Endometrial microvascular endothelial cells (primary cell): ENCODE measurements around the gene SLC51B. TPM values are rescaled to one million over a fixed set of nuclear protein-coding genes. Genes with fewer than 3 reads are reported as not detected.
"Not testable (repeated sequence)": the region's sequence is repeated elsewhere in the genome, so short reads cannot be mapped to it uniquely, and the experiment has no call there.

ENCODE experiments used
- in situ Hi-C: cut with HindIII; loops from 2 replicates; pipeline ENCODE4 v1.10.0; 2017; ENCODE audit warnings: low sequenced_read_pairs, low pct_unique_long_range_greater_than_20kb; ENCODE audit errors: inconsistent ontology term
- total RNA-seq: library from RNA; depleted of rRNA; stranded (reverse); fragments of >200 nt; gene quantifications from one replicate; pipeline ENCODE4 v1.2.3, GENCODE V29; 2015; ENCODE audit errors: inconsistent ontology term

Gene SLC51B
- total RNA-seq, 1 donor from 2014 or later: not detected

DNA sequence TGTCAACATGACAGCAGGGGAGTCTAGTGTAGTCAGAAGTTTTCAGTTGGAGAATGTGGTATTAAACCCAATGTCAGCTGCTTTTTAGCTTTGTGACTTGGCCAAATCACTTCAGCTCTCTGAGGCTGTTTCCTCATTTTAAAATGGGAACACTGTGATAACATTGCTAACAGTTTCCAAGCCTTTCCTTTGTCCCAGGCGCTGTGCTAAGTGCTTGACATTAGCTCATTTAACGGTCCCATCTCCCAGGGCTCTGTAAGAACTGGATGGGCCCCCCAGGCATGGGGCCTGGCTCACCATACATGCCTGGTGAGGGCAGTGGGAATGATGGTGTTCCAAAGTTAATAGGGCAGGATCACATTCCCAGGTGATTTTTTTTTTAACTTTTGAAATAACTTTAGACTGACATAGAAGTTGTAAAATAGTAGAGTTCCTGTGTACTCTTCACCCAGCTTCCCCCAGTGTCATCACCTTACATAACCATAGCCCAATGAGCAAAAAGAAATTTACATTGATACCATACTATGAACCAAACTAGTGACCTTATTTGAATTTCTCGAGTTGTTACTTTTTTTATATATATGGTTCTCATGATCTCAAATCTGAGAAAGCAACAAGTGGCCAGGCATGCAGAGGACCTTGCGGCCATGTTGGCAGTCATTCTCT lies 14.9 kb downstream of the SLC51B start:
- in situ Hi-C loops: no loop called here

GRCh38 chr15:65060641-65061397 lies 15.6 kb downstream of the SLC51B start:
- in situ Hi-C loops: no loop called here

- in situ Hi-C loops: no loop called here
Measured at GRCh38 chr15:65062061-65062460, 16.9 kb downstream of the SLC51B start.

- in situ Hi-C loops: no loop called here
Measured at GRCh38 chr15:65062726-65063125, 17.5 kb downstream of the SLC51B start.

GRCh38 chr15:65066001-65066634 lies 20.9 kb downstream of the SLC51B start:
- in situ Hi-C loops: no loop called here

GRCh38 chr15:65066635-65067316 lies 21.6 kb downstream of the SLC51B start:
- in situ Hi-C loops: no loop called here

- in situ Hi-C loops: no loop called here
Measured at GRCh38 chr15:65067317-65067644, 22.1 kb downstream of the SLC51B start.

DNA sequence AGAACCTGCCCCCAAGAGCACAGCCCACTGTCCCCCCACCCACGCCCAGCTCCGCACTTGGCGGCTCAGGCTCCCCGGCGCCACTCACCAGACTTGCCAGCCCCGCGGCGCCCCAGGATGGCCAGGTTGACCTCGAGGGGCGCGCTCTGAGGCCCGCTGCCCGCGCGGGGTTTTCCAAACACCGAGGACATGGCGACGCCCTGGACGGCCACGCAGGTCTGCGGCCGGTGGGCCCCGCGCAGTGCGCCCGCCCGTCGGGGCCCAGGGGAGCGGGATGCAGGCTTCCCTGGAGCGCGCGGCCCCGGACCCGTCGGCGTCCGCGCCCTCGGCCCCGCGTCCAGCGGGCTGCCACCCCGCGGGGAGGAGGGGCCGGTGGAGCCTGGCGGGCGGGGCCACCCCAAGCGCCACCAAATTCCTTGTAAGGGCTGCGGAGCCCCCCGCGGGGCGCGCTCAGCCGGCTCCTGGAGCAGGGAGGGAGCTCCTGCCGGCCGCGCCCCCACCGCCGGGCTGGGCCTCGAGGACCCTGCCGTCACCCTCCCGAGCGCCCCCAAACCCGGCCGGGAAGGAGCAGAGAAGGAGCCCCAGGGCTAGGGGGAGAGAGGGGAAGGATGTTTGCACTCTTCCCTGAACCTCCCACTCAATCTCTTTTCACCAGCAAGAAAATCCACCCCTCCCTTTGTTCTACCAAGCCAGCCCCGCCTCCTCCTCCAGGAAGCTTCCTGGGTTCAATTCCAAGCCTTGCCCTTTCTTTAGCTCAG lies 22.6 kb downstream of the SLC51B start, which contains the start of gene RASL12:
Gene RASL12, minus strand, starts transcription at position 347 of the 758 bp plus-strand sequence. Its CDS starts 156 bp downstream, at position 191.
- in situ Hi-C loops: no loop called here

DNA sequence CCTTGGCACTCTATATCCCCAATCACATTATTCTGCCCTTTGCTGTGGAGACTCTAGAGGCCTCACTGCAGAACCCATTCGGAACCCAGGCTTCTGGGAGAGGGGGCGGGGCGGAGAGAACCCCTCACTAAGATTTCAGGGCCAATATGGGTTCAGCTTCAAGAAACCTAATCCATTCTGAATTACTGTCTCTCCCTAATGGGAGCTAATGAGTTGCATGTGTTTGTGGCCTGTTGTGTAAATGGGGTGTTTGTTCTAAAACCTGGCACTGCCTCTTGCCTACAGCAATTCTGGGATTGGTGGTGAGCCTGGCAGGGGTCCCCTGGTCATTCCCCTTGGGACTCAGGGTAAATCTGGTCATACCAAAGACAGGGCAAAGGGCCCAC lies 23.2 kb downstream of the SLC51B start:
- in situ Hi-C loops: no loop called here

- in situ Hi-C loops: no loop called here
Measured at GRCh38 chr15:65069179-65069578, 24.0 kb downstream of the SLC51B start.

DNA sequence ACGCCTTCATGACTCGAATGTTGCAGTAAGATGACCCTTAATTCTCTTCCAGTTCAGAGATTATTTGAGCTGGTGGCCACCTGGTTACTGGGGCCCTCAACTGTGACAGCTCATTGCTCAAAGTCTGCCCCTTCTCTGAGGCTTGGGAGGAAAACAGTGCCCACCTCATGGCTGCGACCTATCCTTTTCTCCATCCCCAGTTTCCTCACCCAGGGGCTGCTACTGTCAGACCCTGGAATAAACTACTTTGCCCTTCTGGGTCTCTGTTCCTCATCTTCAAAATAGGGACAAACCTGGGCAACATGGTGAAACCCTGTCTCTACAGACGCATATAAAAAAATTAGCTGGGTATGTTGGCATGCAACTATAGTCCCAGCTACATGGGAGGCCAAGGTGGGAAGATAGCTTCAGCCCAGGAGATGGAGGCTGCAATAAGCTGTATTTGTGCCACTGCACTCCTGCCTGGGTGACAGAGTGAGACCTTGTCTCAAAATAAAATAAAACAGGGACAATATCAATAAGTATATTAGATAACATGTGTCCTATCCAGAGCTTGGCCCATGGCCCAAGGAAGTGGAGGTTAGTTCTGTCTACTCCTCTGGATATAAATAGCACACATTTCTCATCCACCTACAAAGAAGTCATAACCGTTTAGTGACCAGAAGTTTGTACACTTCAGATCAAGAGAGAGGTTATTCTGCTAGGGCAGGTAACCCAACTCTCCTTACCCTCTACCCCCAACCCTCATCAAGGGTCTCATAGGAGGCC lies 24.8 kb downstream of the SLC51B start:
- in situ Hi-C loops: no loop called here

DNA sequence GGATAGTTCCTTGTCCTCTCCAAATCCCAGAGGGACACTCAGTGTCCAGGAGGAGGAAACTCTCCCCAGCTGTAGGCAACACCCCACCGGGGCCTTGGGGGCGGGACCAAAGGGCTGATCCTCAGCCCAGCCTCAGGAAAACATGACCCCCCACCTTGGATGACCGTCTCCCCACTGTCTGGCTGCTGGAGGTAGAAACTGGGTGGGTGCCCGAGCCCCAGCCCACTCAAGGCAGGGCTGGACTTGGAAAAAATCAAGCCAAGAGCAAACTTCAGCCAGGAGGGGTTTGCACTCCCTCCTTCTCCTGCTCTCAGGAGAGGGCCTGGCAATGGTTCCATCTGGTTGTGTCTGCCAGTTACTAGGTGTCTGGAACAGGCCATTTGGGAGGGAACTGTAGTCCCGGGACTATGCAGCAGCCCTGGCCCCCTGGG lies 26.2 kb downstream of the SLC51B start:
- in situ Hi-C loops: no loop called here

DNA sequence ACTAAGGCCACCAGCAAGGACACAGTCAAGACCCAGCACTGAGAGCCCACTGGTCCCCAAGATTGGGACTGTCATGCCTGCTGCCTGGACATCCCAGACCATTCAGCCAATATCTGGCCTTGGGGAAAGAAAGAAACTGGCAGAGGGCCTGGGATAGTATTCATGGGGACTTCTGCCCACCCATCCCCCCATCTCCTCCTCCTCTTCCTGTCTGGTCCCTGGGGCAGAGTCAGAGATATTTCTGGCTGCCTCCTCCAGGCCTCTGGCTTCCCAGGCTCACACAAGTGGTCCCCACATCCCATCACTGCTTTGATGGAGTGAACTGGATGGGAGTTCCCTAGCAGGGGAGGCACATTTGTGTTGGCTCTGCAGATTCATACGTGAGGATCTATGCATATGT lies 26.8 kb downstream of the SLC51B start:
- in situ Hi-C loops: no loop called here

- in situ Hi-C loops: no loop called here
Measured at GRCh38 chr15:65072617-65073016, 27.4 kb downstream of the SLC51B start.

- in situ Hi-C loops: not testable (repeated sequence)
Measured at GRCh38 chr15:65074946-65075345, 29.8 kb downstream of the SLC51B start.

- in situ Hi-C loops: not testable (repeated sequence)
Measured at GRCh38 chr15:65075607-65076395, 30.6 kb downstream of the SLC51B start.

GRCh38 chr15:65076486-65077290 lies 31.5 kb downstream of the SLC51B start, which contains the start of gene KBTBD13:
Gene KBTBD13 (plus strand): TSS chr15:65076746. CDS start chr15:65076816, 70 bp downstream.
- in situ Hi-C loops: no loop called here
